HCT116 (cell line): ENCODE measurements around the gene MEGF6. TPM values are rescaled to one million over a fixed set of nuclear protein-coding genes. Genes with fewer than 3 reads are reported as not detected.

ENCODE experiments used
- CTCF ChIP-seq, 3 experiments: fragments of 200-600 bp in 1 of 3; sonication (generic) in 1 of 3; IDR thresholded peaks in 2 of 3; conservative IDR thresholded peaks in 1 of 3; 2 replicates each; pipeline ENCODE4 v1.5.1; 2012 to 2017; ENCODE audit warnings: low read depth in 2 of 3, low read length in 2 of 3, antibody characterized with exemption in 1 of 3, borderline replicate concordance in 1 of 3, control low read depth in 1 of 3, mild to moderate bottlenecking in 1 of 3, mixed read lengths in 1 of 3, mixed run types in 1 of 3, moderate library complexity in 1 of 3; ENCODE audit not compliant: insufficient read depth in 1 of 3
- EZH2phosphoT487 ChIP-seq: fragments of 200-600 bp; IDR thresholded peaks from 2 replicates; pipeline ENCODE4 v1.6.1; 2018; ENCODE audit warnings: antibody characterized with exemption, borderline replicate concordance
- FOSL1 ChIP-seq: IDR thresholded peaks from 2 replicates; pipeline ENCODE4 v1.6.1; 2012; ENCODE audit warnings: low read depth
- JUND ChIP-seq: IDR thresholded peaks from 2 replicates; pipeline ENCODE4 v1.6.1; 2012
- MAX ChIP-seq: IDR thresholded peaks from 2 replicates; pipeline ENCODE4 v1.6.1; 2012
- RAD21 ChIP-seq: IDR thresholded peaks from 2 replicates; pipeline ENCODE4 v1.6.1; 2012; ENCODE audit warnings: low read depth, mild to moderate bottlenecking
- REST ChIP-seq: IDR thresholded peaks from 2 replicates; pipeline ENCODE4 v1.6.1; 2012; ENCODE audit warnings: low read depth
- ZNF274 ChIP-seq: fragments of 200-500 bp; sonication (Bioruptor generic); IDR thresholded peaks from 2 replicates; pipeline ENCODE4 v1.6.1; 2014; ENCODE audit warnings: mild to moderate bottlenecking, low read depth, low read length, inconsistent platforms
- total RNA-seq: library from RNA; stranded (reverse); gene quantifications from one replicate; pipeline ENCODE4 v1.2.1, GENCODE V29; 2021; ENCODE audit not compliant: unreplicated experiment

Gene MEGF6
- total RNA-seq, 1 experiment from 2014 or later = 47.6 TPM

GRCh38 chr1:3501856-3502640 is 109.3 kb downstream of the MEGF6 start (continued):
- TF ChIP-seq REST (no peak), MAX (no peak), JUND (no peak), EZH2phosphoT487 (no peak), FOSL1 (no peak), CTCF (IDR thresholded peaks at IDR 0.05 in 2 of 3, conservative IDR thresholded peaks at IDR 0.05 in 1 of 3; ENCODE audit: borderline replicate concordance in 1 of 3, insufficient read depth in 1 of 3, low read depth in 2 of 3, low read length in 2 of 3) (no peak), ZNF274 (no peak), RAD21 (no peak)
- TF ChIP-seq, all 23 proteins: peak for 0
